GM20431 (cell line): Measurements from ENCODE around the gene CROCC.

Source experiments
- in situ Hi-C: fragments of 300-500 bp; cut with MseI, MboI; formaldehyde crosslinking; loops from one replicate; pipeline ENCODE4 v1.15.0; 2020; ENCODE audit warnings: low sequenced_read_pairs; ENCODE audit not compliant: unreplicated experiment

Gene CROCC

DNA sequence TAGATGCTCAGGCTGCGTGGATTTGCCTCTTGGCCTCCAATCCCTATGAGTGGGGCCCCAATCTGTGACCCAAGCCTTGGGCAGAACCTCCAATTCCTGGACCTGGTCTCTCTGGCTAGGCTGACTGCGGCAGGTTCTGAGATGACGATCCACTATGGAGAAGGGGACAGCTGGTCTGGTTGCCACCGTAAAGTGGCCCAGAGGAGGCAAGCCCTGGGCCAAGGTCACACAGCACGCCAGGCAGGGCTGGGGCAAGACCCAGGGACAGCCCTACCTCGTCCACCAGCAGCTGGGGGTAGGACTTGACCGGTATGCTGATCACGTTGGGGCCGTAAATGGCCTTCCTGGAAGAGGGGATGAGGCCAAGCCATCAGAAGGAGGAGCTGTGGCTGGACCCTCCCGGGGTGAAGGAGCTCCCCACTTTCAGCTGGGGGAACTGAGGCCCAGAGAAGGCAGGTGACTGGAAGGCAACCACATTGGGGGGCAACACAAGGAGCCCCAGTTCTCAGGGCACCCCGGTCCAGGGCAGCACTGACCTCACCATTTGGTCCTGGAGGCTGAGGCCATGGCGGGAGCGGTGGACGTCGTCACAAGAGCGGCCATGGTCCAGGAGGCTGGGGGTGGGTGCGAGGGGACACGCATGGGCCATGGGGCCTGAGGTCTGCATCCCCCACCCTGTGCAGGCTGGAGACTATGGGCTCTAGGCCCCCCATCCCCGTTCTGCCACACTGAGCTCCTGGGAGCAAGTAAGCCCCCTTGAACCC lies 80.2 kb downstream of the CROCC start:
- in situ Hi-C loops = no loop called here

DNA sequence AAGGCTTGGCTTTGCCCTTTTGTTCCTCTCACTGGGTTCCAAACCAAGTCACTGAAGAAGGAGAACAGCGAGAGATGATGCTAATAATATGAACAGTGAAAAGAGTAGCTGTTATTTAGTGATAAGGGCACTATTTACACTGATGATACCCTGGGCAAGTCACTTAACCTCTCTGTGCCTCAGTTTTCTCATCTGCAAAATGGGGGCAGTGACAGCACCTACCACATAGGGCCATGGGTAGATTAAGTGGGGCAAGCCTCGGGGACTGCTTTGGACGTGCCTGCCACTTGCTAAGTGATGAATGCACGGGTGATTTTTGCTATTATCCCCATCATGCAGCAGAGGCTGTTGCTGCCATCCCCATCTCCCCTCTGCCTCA lies 80.8 kb downstream of the CROCC start:
- in situ Hi-C loops = no loop called here

DNA sequence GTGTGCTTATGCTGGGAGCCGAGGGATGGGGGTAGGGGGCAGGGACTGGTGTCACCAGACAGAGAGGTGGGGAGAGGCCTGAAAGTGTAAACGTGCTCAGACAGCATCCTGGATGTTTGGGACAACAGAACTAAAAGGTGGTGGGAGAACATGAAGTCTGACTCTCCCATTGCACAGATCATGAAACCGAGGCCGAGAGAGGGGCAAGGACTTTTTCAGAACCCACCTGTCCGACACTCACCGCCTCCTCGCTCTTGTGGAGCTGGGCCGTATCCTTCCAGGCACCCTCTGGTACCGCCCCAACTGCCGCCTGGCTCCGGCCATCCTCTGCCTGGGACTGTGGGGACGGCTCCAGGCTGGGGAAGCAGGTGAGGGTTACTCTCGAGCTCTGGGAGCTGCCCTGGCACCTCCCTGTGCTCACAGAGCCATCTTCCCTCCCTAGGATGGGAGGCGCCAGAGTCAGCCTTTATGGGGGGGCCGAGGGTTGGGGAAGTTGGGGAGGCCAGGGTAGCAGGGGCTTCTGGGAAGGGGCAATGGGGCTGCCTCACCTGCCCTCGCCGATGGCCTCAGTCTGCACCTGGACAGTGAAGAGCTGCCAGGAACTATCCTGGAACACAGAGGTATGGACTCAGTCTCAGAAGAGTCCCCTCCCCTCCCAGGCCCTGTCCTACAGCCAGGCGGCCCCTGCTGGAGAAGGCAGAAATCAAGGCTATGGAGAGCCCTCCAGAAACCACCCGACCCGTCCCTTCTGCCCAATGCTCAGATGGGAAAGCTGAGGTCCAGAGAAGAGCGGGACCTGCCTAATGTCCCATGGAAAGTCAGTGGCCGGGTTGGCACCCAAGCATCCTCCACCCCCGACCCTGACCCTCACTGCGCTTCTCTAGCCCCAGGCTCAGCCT lies 83.0 kb downstream of the CROCC start:
- in situ Hi-C loops = no loop called here

DNA sequence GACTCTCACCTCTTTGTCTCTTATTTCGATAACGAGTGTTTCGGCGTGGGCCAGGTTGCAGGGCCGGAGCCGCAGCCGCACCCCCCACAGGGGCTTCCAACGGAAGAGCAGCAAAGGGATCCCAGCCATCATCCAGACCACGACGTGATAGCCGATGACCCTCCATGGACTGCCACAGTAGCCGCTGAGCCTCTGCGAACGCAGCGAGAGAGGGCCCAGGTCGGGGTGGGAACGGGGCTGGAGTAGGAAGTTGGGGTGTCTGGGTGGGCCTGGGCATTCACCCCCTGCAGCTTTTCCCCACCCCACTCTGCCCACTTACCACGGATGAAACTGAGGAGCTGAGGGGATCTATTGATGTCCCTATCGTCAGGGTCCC lies 83.6 kb downstream of the CROCC start:
- in situ Hi-C loops = no loop called here

DNA sequence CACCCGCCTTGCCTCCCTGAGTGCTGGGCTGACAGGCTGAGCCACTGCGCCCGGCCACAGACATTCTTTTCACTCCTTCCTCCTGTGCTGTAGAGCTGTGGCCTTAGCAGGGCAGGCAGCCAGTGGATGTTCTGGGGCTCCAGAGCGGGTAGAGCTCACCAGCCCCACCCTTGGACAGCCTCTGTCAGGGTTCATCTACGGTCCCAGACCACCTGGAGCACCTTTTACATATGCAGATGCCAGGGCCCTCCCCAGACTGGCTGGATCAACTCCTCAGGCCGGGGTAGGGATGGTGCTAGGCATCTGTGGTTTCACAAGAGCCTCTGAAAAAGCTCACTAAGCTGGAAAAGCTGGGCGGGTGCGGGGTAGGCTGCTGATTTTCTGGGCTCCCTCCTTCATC lies 85.4 kb downstream of the CROCC start:
- in situ Hi-C loops = no loop called here

DNA sequence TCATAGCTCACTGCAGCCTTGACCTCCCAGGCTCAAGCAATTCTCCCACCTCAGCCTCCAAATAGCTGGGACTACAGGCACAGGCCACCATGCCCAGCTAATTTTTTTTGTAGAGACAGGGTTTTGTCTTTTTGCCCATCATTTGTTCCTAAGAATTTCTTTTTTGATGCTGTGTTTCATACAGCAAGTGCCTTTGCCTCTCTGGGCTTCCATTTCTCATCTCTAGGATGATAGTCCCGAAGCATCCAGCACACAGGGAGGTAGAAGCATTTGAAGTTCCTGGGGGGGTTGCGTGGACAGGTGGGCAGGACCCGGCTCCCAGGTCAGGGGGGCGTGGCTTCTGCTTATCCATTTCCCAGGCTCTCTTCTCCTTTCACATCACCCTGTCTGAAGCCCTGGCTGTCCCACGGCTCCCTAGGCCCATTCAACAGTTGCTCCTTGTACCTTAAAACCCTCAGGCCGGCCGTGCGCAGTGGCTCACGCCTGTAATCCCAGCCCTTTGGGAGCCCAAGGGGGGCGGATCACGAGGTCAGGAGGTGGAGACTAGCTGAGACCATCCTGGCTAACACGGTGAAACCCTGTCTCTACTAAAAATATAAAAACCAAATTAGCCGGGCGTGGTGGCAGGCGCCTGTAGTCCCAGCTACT lies 86.6 kb downstream of the CROCC start:
- in situ Hi-C loops = no loop called here

DNA sequence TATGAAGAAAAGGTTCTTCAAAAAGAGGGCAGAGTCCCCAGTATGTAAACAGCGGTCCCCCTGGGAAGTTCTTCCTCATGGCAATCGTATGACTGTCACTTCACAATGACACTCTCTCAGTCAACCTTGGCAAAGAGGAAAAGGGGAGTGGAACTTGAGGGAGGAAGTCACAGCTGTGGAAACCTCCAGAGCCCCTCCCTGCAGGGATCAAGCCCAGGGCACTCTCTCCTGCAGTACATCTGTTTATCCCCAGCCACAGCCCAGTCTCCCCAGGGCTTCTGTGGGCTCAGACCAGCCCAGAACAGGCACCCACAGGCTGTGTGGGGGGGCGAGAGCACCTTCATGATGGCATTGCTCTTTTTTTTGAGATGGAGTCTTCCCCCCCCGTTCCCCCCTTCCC lies 88.0 kb downstream of the CROCC start:
- in situ Hi-C loops = no loop called here

DNA sequence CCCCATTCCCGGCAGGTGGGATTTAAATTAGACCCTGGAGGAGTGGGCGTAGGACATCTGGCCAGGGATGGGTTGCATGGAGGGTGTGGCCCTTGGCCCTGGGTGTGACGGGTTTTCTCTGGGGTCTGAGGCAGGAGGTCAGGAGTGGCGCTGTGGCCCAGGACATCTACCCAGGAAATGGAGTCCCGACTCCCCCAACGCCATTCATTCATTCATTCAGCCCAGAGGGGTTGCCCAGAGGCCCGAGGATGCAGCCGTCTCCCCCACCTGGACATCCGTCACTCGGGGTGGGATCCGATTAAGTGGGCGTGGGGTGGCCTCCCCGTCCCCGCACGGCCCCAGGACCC lies 89.3 kb downstream of the CROCC start:
- in situ Hi-C loops = no loop called here

DNA sequence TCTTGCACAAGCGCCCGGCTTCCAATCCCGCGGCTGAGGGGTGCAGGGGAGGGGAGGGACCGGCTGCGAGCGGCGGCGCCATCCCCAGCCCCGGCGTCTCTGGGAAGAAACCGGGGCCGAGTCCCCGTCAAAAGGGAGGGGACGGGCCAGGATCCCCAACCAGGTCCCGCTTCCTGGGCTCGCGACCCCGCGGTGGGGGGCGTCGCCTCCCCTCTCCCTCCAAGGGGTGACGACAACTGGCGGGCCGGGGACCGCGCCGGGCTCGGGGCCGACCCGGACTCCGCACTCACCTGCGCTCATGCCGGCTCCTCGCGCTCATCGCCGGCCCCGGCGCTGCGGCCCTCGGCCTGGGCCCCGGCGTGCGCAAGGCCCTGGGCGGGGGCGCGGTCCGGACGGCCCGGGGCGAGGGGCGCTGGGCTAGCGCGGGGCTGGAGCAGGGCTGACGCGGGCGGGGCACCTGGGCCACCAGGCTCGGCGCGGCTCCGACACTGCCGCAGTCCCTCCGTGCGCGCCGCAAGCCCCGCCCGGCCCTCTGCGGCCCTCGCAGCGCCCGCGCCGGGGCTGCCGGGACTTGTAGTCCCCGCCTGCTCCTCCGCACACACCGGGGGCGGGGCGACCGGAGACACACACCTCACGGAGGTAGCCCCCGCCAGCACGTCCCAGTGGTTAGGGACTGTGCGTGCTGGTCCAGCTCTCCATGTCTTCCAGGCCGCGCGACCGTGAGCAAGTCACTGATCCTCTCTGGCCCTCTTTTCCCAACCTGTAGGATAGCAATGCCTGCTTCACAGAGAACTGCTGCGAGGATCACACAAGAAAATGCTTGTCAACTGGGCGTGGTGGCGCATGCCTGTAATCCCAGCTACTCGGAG lies 89.9 kb downstream of the CROCC start, which contains the start of gene ATP13A2:
Gene ATP13A2, minus strand, starts transcription at position 490 of the 869 bp plus-strand sequence. Its CDS starts 190 bp downstream, at position 300.
- in situ Hi-C loops = no loop called here

DNA sequence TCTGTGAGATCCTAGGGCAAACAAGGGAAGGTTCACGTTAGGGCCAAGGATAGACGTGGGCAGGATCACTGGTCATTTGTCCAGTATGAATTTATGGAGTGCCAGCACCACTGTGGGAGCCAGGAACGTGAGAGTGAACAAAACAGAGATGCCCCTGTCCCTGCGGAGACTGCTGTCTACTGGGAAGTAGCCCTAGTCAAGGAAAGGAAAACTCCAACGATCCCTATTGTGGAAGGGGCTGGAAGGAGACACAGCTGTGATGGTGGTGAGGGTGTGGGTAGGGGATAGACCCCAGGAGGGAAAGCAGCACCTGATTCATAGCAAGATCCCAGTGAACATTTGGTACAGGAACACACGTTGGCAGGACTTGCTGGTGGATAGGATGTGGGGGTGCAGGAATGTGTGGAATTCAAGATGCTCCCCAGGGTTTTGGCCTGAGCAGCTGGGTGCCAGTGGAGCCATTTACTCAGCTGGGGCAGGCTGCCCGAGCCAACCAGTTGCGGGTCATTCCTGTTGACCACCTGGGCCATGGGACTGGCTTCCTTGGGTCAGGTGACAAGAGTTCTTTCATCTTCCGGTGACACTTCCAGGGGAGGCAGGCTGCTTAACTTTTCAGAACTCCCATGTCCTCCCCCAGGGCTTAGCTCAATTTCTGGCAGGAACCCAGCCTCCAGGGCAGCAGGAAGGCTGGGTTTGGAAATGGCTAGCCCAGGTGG lies 91.2 kb downstream of the CROCC start:
- in situ Hi-C loops = no loop called here

DNA sequence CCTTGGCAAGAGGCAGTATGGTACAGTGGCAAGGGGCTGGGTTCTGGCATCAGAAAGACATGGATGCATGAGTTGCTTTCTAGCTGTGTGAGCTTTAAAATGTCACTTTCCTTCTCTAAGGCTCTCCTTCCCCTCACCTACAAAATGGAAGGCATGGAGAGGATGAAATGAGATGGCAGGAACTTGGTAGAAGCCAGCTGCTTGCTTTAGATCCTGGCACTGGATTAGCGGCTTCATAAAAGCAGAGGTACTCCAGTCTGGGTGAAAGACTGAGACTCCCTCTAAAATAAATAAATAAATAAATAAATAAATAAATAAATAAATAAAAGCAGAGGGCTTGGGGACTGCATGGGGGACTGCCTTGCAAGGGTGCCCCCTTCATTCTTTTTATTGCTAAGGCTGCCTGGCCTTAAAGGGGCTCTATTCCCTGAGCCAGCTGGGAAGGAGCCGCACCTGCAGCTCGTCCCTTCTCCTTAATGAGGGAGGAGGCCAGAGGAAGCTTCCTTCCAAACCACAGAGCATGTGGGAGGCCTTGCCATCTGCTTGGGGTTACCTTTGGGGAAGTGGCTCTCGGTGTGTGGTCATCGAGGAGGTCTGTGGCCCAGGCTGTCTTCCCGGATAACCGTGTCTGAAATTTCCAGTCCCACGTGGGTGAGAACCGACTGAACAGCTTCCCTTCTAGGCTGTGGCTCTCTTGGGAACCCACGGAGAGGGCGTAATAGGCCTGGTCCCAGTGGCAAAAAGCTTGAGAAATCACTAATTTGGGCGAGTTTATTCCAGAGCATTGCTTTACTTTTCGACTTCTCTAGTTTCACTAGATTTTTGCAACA lies 92.0 kb downstream of the CROCC start:
- in situ Hi-C loops = no loop called here

DNA sequence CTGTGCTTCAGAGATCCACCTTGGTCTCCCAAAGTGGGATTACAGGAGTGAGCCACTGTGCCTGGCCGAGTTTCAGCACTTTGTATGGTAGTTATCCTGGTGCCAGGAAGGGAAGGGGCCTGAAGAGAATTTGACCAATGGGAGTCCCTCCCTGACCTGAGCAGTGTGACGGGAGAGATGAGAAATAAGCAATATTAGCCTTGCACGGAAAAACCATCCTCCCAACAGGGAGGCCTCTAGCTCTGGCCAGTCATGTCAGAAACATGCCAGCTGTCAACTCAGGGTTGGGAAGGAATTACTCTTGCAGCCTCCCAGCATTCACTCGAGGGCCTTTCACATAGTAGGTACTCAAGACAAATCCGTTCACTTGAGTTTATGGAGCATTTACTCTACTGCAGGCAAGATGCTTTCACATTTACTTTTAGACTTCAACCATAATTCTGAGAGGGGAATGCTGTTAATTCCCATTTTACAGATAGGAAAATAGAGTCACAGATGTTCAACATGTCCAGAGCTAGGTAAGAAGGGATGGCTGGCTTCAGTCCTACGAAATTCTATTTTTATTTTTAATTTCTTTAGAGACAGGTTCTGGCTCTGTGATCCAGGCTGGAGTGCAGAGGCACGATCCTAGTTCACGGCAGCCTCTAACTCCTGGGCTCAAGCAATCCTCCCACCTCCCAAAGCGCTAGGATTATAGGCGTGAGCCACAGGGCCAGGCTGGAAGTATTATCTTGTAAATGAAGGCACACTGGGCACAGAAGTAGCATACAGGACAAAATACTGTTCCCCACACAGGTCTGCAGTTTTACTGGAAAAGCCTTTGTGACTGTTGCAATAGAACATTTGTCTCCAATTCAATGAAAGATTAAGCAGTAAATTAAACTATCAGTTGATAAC lies 93.2 kb downstream of the CROCC start:
- in situ Hi-C loops = no loop called here

DNA sequence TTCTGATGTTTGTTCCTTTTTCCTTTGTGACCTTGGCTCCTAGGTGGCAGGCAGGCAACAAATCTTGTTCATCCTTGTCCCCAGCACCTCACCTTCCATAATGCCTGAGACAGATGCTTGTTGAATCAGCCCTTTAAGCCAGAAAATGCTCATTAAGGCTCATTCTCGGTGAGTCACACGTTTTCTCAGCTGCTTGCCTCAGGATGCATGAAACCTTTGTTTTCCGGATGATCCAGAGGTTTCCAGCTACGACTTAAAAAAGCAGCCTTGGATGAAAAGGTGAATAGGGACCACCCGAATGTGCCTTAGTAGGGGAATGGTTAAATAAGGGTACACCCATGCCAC lies 94.6 kb downstream of the CROCC start:
- in situ Hi-C loops = no loop called here

DNA sequence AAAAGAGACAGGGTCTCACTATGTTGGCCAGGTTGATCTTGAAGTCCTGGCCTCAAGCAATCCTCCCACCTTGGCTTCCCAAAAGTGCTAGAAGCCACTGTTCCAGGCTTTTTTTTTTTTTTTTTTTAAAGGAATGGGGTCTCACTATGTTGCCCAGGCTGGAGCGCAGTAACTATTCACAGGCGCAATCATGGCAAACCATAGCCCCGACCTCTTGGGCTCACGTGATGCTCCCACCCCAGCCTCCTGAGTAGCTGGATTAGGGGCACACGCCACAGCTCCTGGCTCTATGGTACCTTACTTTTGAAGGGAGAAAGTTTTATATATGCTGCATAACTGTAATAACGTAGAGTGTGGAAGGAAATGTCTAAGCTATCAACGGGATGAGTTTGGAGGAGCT lies 95.7 kb downstream of the CROCC start:
- in situ Hi-C loops = no loop called here

DNA sequence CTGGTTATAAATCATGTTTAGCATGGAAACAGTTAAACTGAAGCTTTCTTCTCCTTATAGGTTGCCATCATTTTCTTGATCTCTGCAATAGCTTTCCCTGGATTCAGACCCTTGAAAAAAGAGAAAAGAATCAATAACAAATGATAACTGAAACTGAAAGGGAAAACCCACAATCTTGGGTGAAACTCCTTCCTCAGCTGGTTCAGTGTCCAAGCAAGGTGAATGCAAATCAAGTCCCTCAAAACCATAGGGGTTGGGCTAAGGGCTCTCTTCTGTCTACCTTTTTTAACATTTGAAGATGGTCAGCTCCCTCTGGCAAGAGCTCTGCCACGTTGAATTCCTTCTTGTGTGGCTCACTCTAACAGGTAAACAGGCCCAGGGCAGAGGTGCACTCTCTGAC lies 97.1 kb downstream of the CROCC start:
- in situ Hi-C loops = no loop called here

DNA sequence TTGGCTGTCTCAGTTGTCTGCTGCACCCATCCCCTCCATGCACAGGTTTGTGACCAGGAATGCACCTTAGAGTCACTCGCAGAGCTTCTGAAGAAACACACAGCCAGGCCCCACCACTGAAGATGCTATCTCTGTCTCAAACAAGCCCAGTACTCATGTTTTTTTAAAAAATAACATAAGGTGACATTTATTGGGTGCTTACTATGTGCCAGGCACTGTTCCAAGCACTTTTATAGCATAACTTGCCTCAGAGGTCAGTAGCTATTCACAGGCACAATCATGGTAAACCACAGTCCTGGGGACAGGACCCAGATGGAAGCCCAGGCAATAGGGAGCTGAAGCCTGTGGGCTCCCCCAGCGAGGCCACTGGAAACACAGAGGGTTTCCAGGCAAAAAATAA lies 98.8 kb downstream of the CROCC start:
- in situ Hi-C loops = loop anchor here (10.0 kb wide), 1 partner anchor 66 kb away; no protein-coding TSS in a partner anchor

DNA sequence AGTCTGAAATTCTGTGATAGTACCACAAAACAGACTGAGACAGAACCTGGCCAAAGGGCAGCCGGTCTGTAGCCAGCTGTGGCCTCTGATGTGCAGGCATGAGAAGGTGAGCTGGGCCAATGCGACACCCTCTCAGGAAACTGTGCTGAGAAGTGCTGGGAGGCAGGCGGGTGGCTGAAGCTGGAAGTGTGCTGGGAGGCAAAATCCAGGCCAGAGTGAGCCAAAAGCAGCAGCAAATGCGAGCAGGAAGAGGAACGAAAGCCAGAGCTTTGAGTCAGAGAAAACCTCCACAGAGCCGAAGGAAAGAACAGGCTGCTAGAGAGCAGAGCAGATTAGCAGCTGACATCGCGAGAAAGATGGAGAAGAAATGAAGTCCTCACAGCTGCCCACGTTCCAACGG lies 100.2 kb downstream of the CROCC start:
- in situ Hi-C loops = loop anchor here (10.0 kb wide), 1 partner anchor 67 kb away; no protein-coding TSS in a partner anchor
